DOHH2 (cell line): ENCODE data around the gene EQTN.

Experiments
- H3F3A ChIP-seq: fragments of 200-600 bp; sonication (generic), shearing (Covaris generic); 2 replicates; pipeline ENCODE4 v1.6.0; 2016; ENCODE audit warnings: antibody characterized with exemption, mild to moderate bottlenecking; ENCODE audit not compliant: control insufficient read depth, insufficient read depth
- H3K27ac ChIP-seq: fragments of 200-600 bp; sonication (generic); 2 replicates; pipeline ENCODE4 v1.5.1; 2014; ENCODE audit warnings: low read depth, mild to moderate bottlenecking, low read length, moderate library complexity
- H3K27me3 ChIP-seq: fragments of 200-600 bp; sonication (generic); 2 replicates; pipeline ENCODE4 v1.6.1; 2014; ENCODE audit warnings: mild to moderate bottlenecking, low read length, mixed read lengths; ENCODE audit not compliant: control insufficient read depth
- H3K36me3 ChIP-seq: fragments of 200-600 bp; sonication (generic); 2 replicates; pipeline ENCODE4 v1.6.1; 2014; ENCODE audit warnings: mild to moderate bottlenecking, low read length, moderate library complexity, mixed read lengths; ENCODE audit not compliant: control insufficient read depth
- H3K4me1 ChIP-seq: fragments of 200-600 bp; sonication (generic); 2 replicates; pipeline ENCODE4 v1.6.1; 2014; ENCODE audit warnings: mild to moderate bottlenecking, low read length, mixed read lengths; ENCODE audit not compliant: control insufficient read depth
- H3K4me2 ChIP-seq: fragments of 200-600 bp; sonication (generic); 2 replicates; pipeline ENCODE4 v1.6.0; 2014; ENCODE audit warnings: mild to moderate bottlenecking, low read length, moderate library complexity
- H3K4me3 ChIP-seq: fragments of 200-600 bp; sonication (generic); 2 replicates; pipeline ENCODE4 v1.5.1; 2014; ENCODE audit warnings: mild to moderate bottlenecking, low read length, mixed read lengths
- H3K79me2 ChIP-seq: fragments of 200-600 bp; sonication (generic); 2 replicates; pipeline ENCODE4 v1.6.1; 2014; ENCODE audit warnings: mild to moderate bottlenecking, low read length, mixed read lengths; ENCODE audit not compliant: control insufficient read depth
- H3K9me2 ChIP-seq: fragments of 200-600 bp; sonication (generic); replicated peaks from 2 replicates; pipeline ENCODE4 v1.6.1; 2014; ENCODE audit warnings: mild to moderate bottlenecking, low read length, mixed read lengths; ENCODE audit not compliant: control insufficient read depth
- H3K9me3 ChIP-seq: fragments of 200-600 bp; sonication (generic); 2 replicates; pipeline ENCODE4 v1.6.1; 2014; ENCODE audit warnings: antibody characterized with exemption, low read length, mixed read lengths; ENCODE audit not compliant: control insufficient read depth, insufficient read depth
- H4K20me1 ChIP-seq: fragments of 200-600 bp; sonication (generic); 2 replicates; pipeline ENCODE4 v1.6.0; 2014; ENCODE audit warnings: low read depth, mild to moderate bottlenecking, antibody characterized with exemption, low read length, moderate library complexity; ENCODE audit not compliant: control insufficient read depth, insufficient read depth
- CTCF ChIP-seq: fragments of 200-600 bp; sonication (generic); IDR thresholded peaks from one replicate; pipeline ENCODE4 v1.5.1; 2014; ENCODE audit warnings: antibody characterized with exemption, mild to moderate bottlenecking, low read depth, low read length; ENCODE audit not compliant: poor library complexity, severe bottlenecking
- EZH2phosphoT487 ChIP-seq: fragments of 200-600 bp; sonication (generic); IDR thresholded peaks from 2 replicates; pipeline ENCODE4 v1.6.1; 2017; ENCODE audit warnings: borderline replicate concordance, mild to moderate bottlenecking, antibody characterized with exemption, low read length, moderate library complexity, mixed read lengths

EQTN gene

GRCh38 chr9:27331393-27331792, 34.4 kb upstream of the EQTN start:
- Histone ChIP-seq H3K9me3 (no peaks in the 10 kb centered on the region), H3K4me2 (no peak overlapping the region), H3K9me2 (no peaks in the 10 kb centered on the region), H3K4me3 (no peak overlapping the region), H3K27ac (no peak overlapping the region), H4K20me1 (no peaks in the 10 kb centered on the region), H3F3A (no peaks in the 10 kb centered on the region), H3K36me3 (no peaks in the 10 kb centered on the region), H3K27me3 (no peaks in the 10 kb centered on the region), H3K79me2 (no peaks in the 10 kb centered on the region), H3K4me1 (no peaks in the 10 kb centered on the region)
- TF ChIP-seq CTCF = no peak
- TF ChIP-seq EZH2phosphoT487 = no peak

GRCh38 chr9:27329291-27329690, 32.3 kb upstream of the EQTN start:
- Histone ChIP-seq H3K27me3 (no peaks in the 10 kb centered on the region), H3K79me2 (no peaks in the 10 kb centered on the region), H3K27ac (no peak overlapping the region), H3K4me2 (no peak overlapping the region), H3K4me3 (no peak overlapping the region), H3K9me2 (no peaks in the 10 kb centered on the region), H3K36me3 (no peaks in the 10 kb centered on the region), H3F3A (no peaks in the 10 kb centered on the region), H4K20me1 (no peaks in the 10 kb centered on the region), H3K4me1 (no peaks in the 10 kb centered on the region), H3K9me3 (no peaks in the 10 kb centered on the region)
- TF ChIP-seq EZH2phosphoT487 = no peak
- no peak for TF ChIP-seq CTCF

- no peaks in the 10 kb centered on the region for H3K36me3 ChIP-seq
- H3K27me3 ChIP-seq = no peaks in the 10 kb centered on the region
- no peaks in the 10 kb centered on the region for H4K20me1 ChIP-seq
- no peak overlapping the region for H3K4me2 ChIP-seq
- H3K27ac ChIP-seq = no peak overlapping the region
- no peaks in the 10 kb centered on the region for H3K79me2 ChIP-seq
- H3K4me3 ChIP-seq = no peak overlapping the region
- no peaks in the 10 kb centered on the region for H3K9me2 ChIP-seq
- H3K4me1 ChIP-seq = no peaks in the 10 kb centered on the region
- H3K9me3 ChIP-seq = no peaks in the 10 kb centered on the region
- TF ChIP-seq EZH2phosphoT487 (no peak), CTCF (no peak)
- H3F3A ChIP-seq = no peaks in the 10 kb centered on the region
These were observed 31.5 kb upstream of the EQTN start for GRCh38 chr9:27328483-27328882.

DNA sequence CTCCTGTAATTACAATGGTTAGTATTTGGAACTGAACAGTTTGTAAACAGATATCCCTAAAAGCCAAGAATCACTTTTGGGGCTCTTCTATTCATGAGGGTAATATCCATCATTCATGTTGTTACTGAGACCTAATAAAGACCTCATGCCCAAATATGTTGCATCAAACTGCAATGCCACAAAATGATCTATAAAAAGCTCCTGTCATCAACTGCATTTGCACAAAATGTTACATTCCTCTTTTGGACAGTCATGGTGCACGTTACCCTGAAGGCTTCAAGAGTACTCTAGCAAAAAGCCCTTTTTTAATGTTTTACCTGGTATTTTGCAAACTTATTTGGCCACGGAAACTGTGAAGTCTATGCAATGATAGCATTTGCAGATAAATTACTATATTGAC, 14.2 kb upstream of the EQTN start:
- H3K9me3 ChIP-seq = no peaks in the 10 kb centered on the region
- TF ChIP-seq EZH2phosphoT487 (no peak), CTCF (no peak)
- no peaks in the 10 kb centered on the region for H3K79me2 ChIP-seq
- no peaks in the 10 kb centered on the region; the same call in 1 of the 2 replicates for H3K27me3 ChIP-seq
- H4K20me1 ChIP-seq = no peaks in the 10 kb centered on the region
- H3K27ac ChIP-seq = no peak overlapping the region
- H3K4me2 ChIP-seq = no peak overlapping the region
- no peaks in the 10 kb centered on the region for H3K36me3 ChIP-seq
- H3K9me2 ChIP-seq = no peaks in the 10 kb centered on the region
- no peaks in the 10 kb centered on the region for H3K4me1 ChIP-seq
- no peak overlapping the region for H3K4me3 ChIP-seq
- H3F3A ChIP-seq = no peaks in the 10 kb centered on the region
